IMR-90 (cell line): ENCODE results near the gene OR8G1. TPM values are rescaled to one million over a fixed set of nuclear protein-coding genes. Genes with fewer than 3 reads are reported as not detected.

Experiments used
- ATAC-seq: fragments of 200-7000 bp; cut with Tn5 transposase; 2 replicates; pipeline ENCODE4 v1.9.1; 2020; ENCODE audit warnings: low read depth, mild to moderate bottlenecking, moderate library complexity
- BruUV-seq: library from RNA; stranded (reverse); fragments of 400-500 nt; replicated peaks from 2 replicates; lab custom pipeline; 2021; lab: Mats Ljungman, UMichigan
- CTCF ChIA-PET: fragments of 300-600 bp; formaldehyde crosslinking; extraction: SDS; loops from one replicate; lab custom pipeline; 2021; ENCODE audit warnings: antibody characterized with exemption; lab: Yijun Ruan, JAX
- POLR2A ChIA-PET: fragments of 300-600 bp; sonication (Branson Sonifier 250); formaldehyde crosslinking; loops from one replicate; lab custom pipeline; 2022; ENCODE audit warnings: antibody characterized with exemption; ENCODE audit not compliant: unreplicated experiment; lab: Charles Lee
- DNase-seq: peaks from one replicate; pipeline ENCODE4 v3.0.0; 2013
- H2AFZ ChIP-seq: replicated peaks from 2 replicates; pipeline ENCODE3; 2013; ENCODE audit warnings: low read length, mild to moderate bottlenecking; ENCODE audit not compliant: poor library complexity
- H2AK5ac ChIP-seq: 2 replicates; pipeline ENCODE4 v1.6.1; 2013; ENCODE audit warnings: low read depth, low read length, inconsistent platforms
- H2AK9ac ChIP-seq: replicated peaks from 2 replicates; pipeline ENCODE3; 2013; ENCODE audit warnings: mild to moderate bottlenecking, low read depth, low read length, moderate library complexity; ENCODE audit not compliant: poor library complexity
- H2BK120ac ChIP-seq: 2 replicates; pipeline ENCODE4 v1.6.1; 2013; ENCODE audit warnings: low read depth, low read length, inconsistent platforms
- H2BK15ac ChIP-seq: 3 replicates; pipeline ENCODE4 v1.6.1; 2013; ENCODE audit warnings: low read depth, low read length, inconsistent platforms
- H2BK20ac ChIP-seq: 2 replicates; pipeline ENCODE4 v1.6.1; 2013; ENCODE audit warnings: low read depth, mild to moderate bottlenecking, inconsistent platforms, low read length, moderate library complexity
- H2BK5ac ChIP-seq: 2 replicates; pipeline ENCODE4 v1.6.1; 2013; ENCODE audit warnings: mild to moderate bottlenecking, low read depth, low read length, inconsistent platforms; ENCODE audit not compliant: poor library complexity, severe bottlenecking
- H3K14ac ChIP-seq: replicated peaks from 2 replicates; pipeline ENCODE4 v1.6.1; 2013; ENCODE audit warnings: low read depth, low read length, inconsistent platforms
- H3K18ac ChIP-seq: 2 replicates; pipeline ENCODE4 v1.6.1; 2013; ENCODE audit warnings: low read depth, low read length, control low read depth
- H3K23ac ChIP-seq: 2 replicates; pipeline ENCODE4 v1.6.1; 2013; ENCODE audit warnings: low read depth, low read length, inconsistent platforms
- H3K27ac ChIP-seq: 2 replicates; pipeline ENCODE4 v1.5.1; 2013; ENCODE audit warnings: mild to moderate bottlenecking, control low read depth, low read length; ENCODE audit not compliant: insufficient read depth
- H3K27me3 ChIP-seq: 2 replicates; pipeline ENCODE4 v1.6.1; 2013; ENCODE audit warnings: low read length; ENCODE audit not compliant: control insufficient read depth, insufficient read depth
- H3K36me3 ChIP-seq: 2 replicates; pipeline ENCODE4 v1.6.1; 2013; ENCODE audit warnings: low read length, mixed read lengths; ENCODE audit not compliant: control insufficient read depth, insufficient read depth
- H3K4ac ChIP-seq: 2 replicates; pipeline ENCODE4 v1.6.1; 2013; ENCODE audit warnings: low read depth, low read length, inconsistent platforms
- H3K4me1 ChIP-seq: 2 replicates; pipeline ENCODE4 v1.6.1; 2013; ENCODE audit warnings: low read length, mixed read lengths; ENCODE audit not compliant: control insufficient read depth, insufficient read depth
- H3K4me2 ChIP-seq: 2 replicates; pipeline ENCODE4 v1.6.1; 2013; ENCODE audit warnings: low read depth, mild to moderate bottlenecking, control low read depth, low read length, moderate library complexity
- H3K4me3 ChIP-seq: 2 replicates; pipeline ENCODE4 v1.5.1; 2013; ENCODE audit warnings: low read depth, mild to moderate bottlenecking, control low read depth, low read length, moderate library complexity; ENCODE audit not compliant: insufficient read depth
- H3K56ac ChIP-seq: 2 replicates; pipeline ENCODE4 v1.6.1; 2013; ENCODE audit warnings: low read length, inconsistent platforms; ENCODE audit not compliant: insufficient read depth; ENCODE audit errors: extremely low read depth
- H3K79me1 ChIP-seq, 2 experiments: 2 replicates each; pipeline ENCODE4 v1.6.1; 2013; ENCODE audit warnings: low read length in 2 of 2, inconsistent platforms in 1 of 2, low read depth in 1 of 2
- H3K9ac ChIP-seq: 2 replicates; pipeline ENCODE4 v1.6.1; 2013; ENCODE audit warnings: low read depth, low read length, control low read depth
- H3K9me1 ChIP-seq: 2 replicates; pipeline ENCODE4 v1.6.1; 2013; ENCODE audit warnings: low read length, inconsistent platforms; ENCODE audit not compliant: insufficient read depth
- H3K9me3 ChIP-seq: 2 replicates; pipeline ENCODE4 v1.6.1; 2013; ENCODE audit warnings: low read length; ENCODE audit not compliant: control insufficient read depth, insufficient read depth
- H4K20me1 ChIP-seq: 2 replicates; pipeline ENCODE4 v1.6.1; 2013; ENCODE audit warnings: low read length, inconsistent platforms; ENCODE audit not compliant: insufficient read depth
- H4K5ac ChIP-seq: 2 replicates; pipeline ENCODE4 v1.6.1; 2013; ENCODE audit warnings: mild to moderate bottlenecking, low read depth, low read length, control low read depth
- H4K8ac ChIP-seq, 2 experiments: 2 replicates each; pipeline ENCODE4 v1.6.1; 2013; ENCODE audit warnings: low read depth in 2 of 2, low read length in 2 of 2, control low read depth in 1 of 2, inconsistent platforms in 1 of 2
- H4K91ac ChIP-seq: 2 replicates; pipeline ENCODE4 v1.6.1; 2013; ENCODE audit warnings: low read depth, low read length, inconsistent platforms; ENCODE audit not compliant: insufficient read depth
- BHLHE40 ChIP-seq: fragments of 150-350 bp; IDR thresholded peaks from 2 replicates; pipeline ENCODE4 v1.6.1; 2016; ENCODE audit warnings: mild to moderate bottlenecking, low read depth, low read length
- CEBPB ChIP-seq: IDR thresholded peaks from 2 replicates; pipeline ENCODE4 v1.6.1; 2012; ENCODE audit warnings: low read depth, low read length, improper control_type of control experiment
- CHD1 ChIP-seq: IDR thresholded peaks from 2 replicates; pipeline ENCODE4 v1.6.1; 2012; ENCODE audit warnings: low read depth, low read length, improper control_type of control experiment
- CTCF ChIP-seq: conservative IDR thresholded peaks from 2 replicates; pipeline ENCODE4 v1.5.1; 2012; ENCODE audit warnings: mild to moderate bottlenecking, low read depth, low read length, improper control_type of control experiment
- ELK1 ChIP-seq: fragments of 150-350 bp; IDR thresholded peaks from 2 replicates; pipeline ENCODE4 v1.6.1; 2016; ENCODE audit warnings: low read depth, mild to moderate bottlenecking, low read length, moderate library complexity, borderline replicate concordance
- FOS ChIP-seq: fragments of 150-350 bp; IDR thresholded peaks from 2 replicates; pipeline ENCODE4 v1.6.1; 2016; ENCODE audit warnings: low read depth, low read length
- MAFK ChIP-seq: IDR thresholded peaks from 2 replicates; pipeline ENCODE4 v1.6.1; 2012; ENCODE audit warnings: low read depth, low read length, improper control_type of control experiment
- MAZ ChIP-seq: IDR thresholded peaks from 2 replicates; pipeline ENCODE4 v1.6.1; 2012; ENCODE audit warnings: low read depth, mild to moderate bottlenecking, low read length, improper control_type of control experiment, moderate library complexity, borderline replicate concordance
- MXI1 ChIP-seq: IDR thresholded peaks from 2 replicates; pipeline ENCODE4 v1.6.1; 2012; ENCODE audit warnings: low read depth, mild to moderate bottlenecking, low read length, moderate library complexity, borderline replicate concordance
- NFE2L2 ChIP-seq: fragments of 150-350 bp; IDR thresholded peaks from 2 replicates; pipeline ENCODE4 v1.6.1; 2016; ENCODE audit warnings: low read depth, mild to moderate bottlenecking, low read length
- POLR2A ChIP-seq: IDR thresholded peaks from 2 replicates; pipeline ENCODE4 v1.6.1; 2012; ENCODE audit warnings: mild to moderate bottlenecking, low read depth, low read length
- RAD21 ChIP-seq: IDR thresholded peaks from 2 replicates; pipeline ENCODE4 v1.6.1; 2012; ENCODE audit warnings: low read length, improper control_type of control experiment
- RCOR1 ChIP-seq: IDR thresholded peaks from 2 replicates; pipeline ENCODE4 v1.6.1; 2012; ENCODE audit warnings: mild to moderate bottlenecking, low read length, improper control_type of control experiment; ENCODE audit not compliant: insufficient replicate concordance
- RFX5 ChIP-seq: IDR thresholded peaks from 2 replicates; pipeline ENCODE4 v1.8.0; 2012; ENCODE audit warnings: low read depth, mild to moderate bottlenecking, low read length, moderate library complexity
- SMC3 ChIP-seq: fragments of 150-350 bp; IDR thresholded peaks from 2 replicates; pipeline ENCODE4 v1.6.1; 2016; ENCODE audit warnings: low read depth, mild to moderate bottlenecking, antibody characterized with exemption, low read length, moderate library complexity
- USF2 ChIP-seq: fragments of 150-350 bp; IDR thresholded peaks from 2 replicates; pipeline ENCODE4 v1.6.1; 2017; ENCODE audit warnings: mild to moderate bottlenecking, antibody characterized with exemption, low read length, low read depth
- WGBS, 2 experiments: methylation state at CpG; one replicate each; pipeline versions ENCODE4 v1.1.5 to v1.1.7; 2013; ENCODE audit warnings: missing lambda C conversion rate in 2 of 2; ENCODE audit not compliant: insufficient read length in 1 of 2; ENCODE audit errors: extremely low coverage in 2 of 2; 5-methylcytosine and 5-hydroxymethylcytosine counted together
- dilution Hi-C: fragments of 300-500 bp; cut with HindIII; formaldehyde crosslinking; loops from one replicate; pipeline ENCODE4 v1.14.3; 2018; ENCODE audit warnings: low sequenced_read_pairs; ENCODE audit not compliant: unreplicated experiment
- in situ Hi-C: fragments of 300-500 bp; cut with MboI; formaldehyde crosslinking; loops from 3 replicates; pipeline ENCODE4 v1.14.3; 2019; ENCODE audit warnings: low sequenced_read_pairs, inconsistent platforms, mixed read lengths
- intact Hi-C: fragments of 100-400 bp; cut with micrococcal nuclease; formaldehyde crosslinking; loops from 2 replicates; pipeline ENCODE4 v1.10.0; 2022
- polyA plus RNA-seq, 3 experiments: library from polyadenylated mRNA; depleted of rRNA; stranded (reverse); fragments of >200 nt; gene quantifications; 2 replicates each; pipeline ENCODE4 v1.2.3, GENCODE V29; 2012; ENCODE audit warnings: low replicate concordance in 1 of 3
- total RNA-seq: library from RNA; depleted of rRNA; stranded (reverse); fragments of >200 nt; gene quantifications from 2 replicates; pipeline ENCODE4 v1.2.3, GENCODE V29; 2012

Gene OR8G1
- total and polyA plus RNA-seq, 2 of the 4 experiments (the other 2 are of a cell fraction) = not detected

- TF ChIP-seq RAD21 = no peak
- TF ChIP-seq MXI1 = no peak
- TF ChIP-seq NFE2L2 = no peak
- TF ChIP-seq SMC3 = no peak
- no peak for TF ChIP-seq CEBPB
- TF ChIP-seq RFX5 = no peak
- no peak for TF ChIP-seq CTCF
- TF ChIP-seq CHD1 = no peak
- TF ChIP-seq BHLHE40 = no peak
- TF ChIP-seq MAFK = no peak
- TF ChIP-seq ELK1 = no peak
- TF ChIP-seq USF2 = no peak
- no peak for TF ChIP-seq MAZ
- TF ChIP-seq RCOR1 = no peak
- no peak for TF ChIP-seq FOS
- TF ChIP-seq POLR2A = no peak
- Histone ChIP-seq H4K8ac (no peak overlapping the region), H4K5ac (no peak overlapping the region), H3K56ac (no peak overlapping the region), H2AK5ac (no peak overlapping the region), H3K4me3 (no peak overlapping the region), H3K23ac (no peak overlapping the region), H3K27ac (no peak overlapping the region), H2AFZ (no peak overlapping the region), H3K18ac (no peak overlapping the region), H3K4me2 (no peak overlapping the region), H3K14ac (no peak overlapping the region), H2BK15ac (no peak overlapping the region), H3K79me1 (no peaks in the 10 kb centered on the region), H3K9me3 (no peaks in the 10 kb centered on the region), H2BK5ac (no peak overlapping the region), H2BK20ac (no peak overlapping the region), H3K9ac (no peak overlapping the region), H2BK120ac (no peak overlapping the region), H2AK9ac (no peak overlapping the region), H3K36me3 (no peaks in the 10 kb centered on the region), H3K27me3 (no peaks in the 10 kb centered on the region), H3K4me1 (no peaks in the 10 kb centered on the region), H4K91ac (no peak overlapping the region), H4K20me1 (no peaks in the 10 kb centered on the region), H3K9me1 (no peaks in the 10 kb centered on the region), H3K4ac (no peak overlapping the region)
- intact Hi-C loops = no loop called here
- POLR2A ChIA-PET = no interaction called here
- dilution Hi-C loops = no loop called here
- ATAC-seq (no peak), DNase-seq (no peak)
- WGBS, 2 experiments = 90% methylated on average over 5 of the region's 16 CpGs; no CpG with 5 or more reads in 1 of the 2 experiments
- CTCF ChIA-PET = no interaction called here
- in situ Hi-C loops = no loop called here
- no TSS peak for BruUV-seq
Observed at GRCh38 chr11:124200671-124201070, 40.2 kb upstream of the OR8G1 start.
